HG03159 (cell line): ENCODE measurements around the gene PITPNC1.
"Not testable (repeated sequence)": the region's sequence is repeated elsewhere in the genome, so short reads cannot be mapped to it uniquely, and the experiment has no call there.

Source experiments
- ATAC-seq: cut with Tn5 transposase; IDR thresholded peaks from one replicate; pipeline ENCODE4 v1.9.1; 2021; ENCODE audit warnings: mild to moderate bottlenecking, moderate library complexity; ENCODE audit not compliant: unreplicated experiment

The PITPNC1 gene

DNA sequence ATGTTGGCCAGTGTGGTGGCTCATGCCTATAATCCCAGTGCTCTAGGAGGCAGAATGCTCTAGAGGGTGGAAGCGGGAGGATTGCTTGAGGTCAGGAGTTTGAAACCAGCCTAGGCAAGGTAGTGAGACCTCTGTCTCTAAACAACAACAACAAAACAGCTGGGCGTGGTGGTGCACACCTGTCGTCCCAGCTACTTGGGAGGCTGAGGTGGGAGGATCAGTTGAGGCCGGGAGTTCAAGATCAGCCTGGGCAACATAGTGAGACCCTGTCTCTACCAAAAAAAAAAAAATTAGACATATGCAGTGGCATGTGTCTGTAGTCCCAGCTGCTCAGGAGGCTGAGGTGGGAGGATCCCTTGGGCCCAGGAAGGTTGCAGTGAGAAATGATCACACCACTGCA lies 53.4 kb downstream of the PITPNC1 start:
- ATAC-seq, result not testable (repeated sequence)

DNA sequence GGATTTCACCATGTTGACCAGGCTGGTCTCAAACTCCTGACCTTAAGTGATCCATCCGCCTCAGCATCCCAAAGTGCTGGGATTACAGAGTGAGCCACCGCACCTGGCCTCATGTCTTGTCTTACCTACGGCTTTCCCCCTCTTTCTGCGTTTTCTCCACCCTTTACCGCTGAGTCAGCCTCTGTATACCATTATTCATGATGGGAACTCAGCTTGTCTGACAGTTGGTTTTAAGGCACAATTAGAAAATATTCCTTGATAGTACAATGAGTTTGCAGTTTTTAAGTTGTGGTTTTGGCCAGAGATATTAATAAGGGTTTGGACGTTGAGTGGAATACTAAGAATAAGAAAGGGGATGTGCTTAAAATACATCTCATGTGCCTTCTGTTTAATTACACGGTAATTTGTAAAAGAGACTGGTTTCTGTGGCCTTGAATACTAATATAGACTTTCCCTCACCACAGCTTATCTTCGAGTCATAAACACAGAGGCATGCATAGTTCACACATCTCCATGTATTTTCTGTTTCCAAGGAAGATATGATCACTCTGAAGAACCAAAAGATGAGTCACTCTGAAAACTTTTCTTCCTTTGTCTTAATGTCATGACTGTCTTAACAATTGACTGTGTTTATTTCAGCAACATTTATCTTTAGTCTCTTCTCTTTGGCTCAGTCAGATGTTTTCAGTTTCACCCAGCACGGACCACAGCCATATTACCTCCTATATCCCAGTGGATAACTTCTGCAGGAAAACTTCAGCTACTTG lies 54.4 kb downstream of the PITPNC1 start:
- no peak for ATAC-seq

DNA sequence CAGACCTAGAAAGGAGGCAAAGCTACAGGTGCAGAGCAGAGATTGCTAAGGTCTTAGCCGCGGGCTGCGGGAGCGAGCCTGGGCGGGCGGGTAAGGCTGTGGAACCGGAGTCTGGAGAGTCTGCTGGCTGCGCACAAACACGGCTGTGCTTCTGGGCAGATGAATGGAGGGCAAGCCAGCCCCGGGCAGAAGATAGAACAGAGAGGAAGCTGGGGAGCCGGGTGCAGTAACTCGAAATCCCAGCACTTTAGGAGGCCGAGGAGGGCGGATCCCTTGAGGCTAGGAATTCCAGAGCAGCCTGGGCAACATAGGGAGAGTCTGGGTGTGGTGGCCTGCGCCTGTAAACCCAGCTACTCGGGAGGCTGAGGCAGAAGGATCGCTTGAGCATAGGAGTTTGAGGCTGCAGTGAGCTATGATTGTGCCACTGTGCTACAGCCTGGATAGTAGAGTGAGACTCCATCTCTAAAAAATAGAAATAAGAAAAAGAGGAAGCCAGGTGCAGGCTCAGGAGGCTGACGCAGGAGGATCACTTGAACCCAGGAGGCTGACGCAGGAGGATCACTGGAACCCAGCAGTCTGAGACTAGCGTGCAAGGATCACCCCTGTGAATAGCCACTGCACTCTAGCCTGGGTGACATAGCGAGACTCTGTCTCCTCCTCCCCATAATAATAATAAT lies 56.3 kb downstream of the PITPNC1 start:
- ATAC-seq, result no peak

DNA sequence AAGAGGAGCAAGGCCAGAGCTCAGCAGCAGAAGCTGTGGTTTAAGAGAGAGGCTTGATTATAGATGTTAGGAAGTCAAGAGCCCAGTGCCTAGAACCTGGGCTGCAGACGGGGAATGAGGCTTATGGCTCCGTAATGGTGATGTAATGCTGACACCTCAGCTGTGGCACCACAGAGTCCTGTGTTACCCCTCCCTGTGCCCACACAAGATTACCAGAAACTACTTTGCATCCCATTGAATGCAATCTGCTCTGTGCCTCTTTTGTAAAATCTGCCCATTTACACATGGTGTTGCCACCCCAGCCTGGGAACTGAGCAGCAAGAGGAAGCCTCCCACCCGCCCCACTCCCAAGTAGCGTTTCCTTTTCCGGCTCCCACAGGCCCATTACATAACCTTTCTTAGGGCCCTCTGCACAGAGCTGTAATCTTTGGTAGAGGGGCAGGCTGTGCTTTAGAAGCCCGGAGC lies 57.0 kb downstream of the PITPNC1 start:
- no peak for ATAC-seq

DNA sequence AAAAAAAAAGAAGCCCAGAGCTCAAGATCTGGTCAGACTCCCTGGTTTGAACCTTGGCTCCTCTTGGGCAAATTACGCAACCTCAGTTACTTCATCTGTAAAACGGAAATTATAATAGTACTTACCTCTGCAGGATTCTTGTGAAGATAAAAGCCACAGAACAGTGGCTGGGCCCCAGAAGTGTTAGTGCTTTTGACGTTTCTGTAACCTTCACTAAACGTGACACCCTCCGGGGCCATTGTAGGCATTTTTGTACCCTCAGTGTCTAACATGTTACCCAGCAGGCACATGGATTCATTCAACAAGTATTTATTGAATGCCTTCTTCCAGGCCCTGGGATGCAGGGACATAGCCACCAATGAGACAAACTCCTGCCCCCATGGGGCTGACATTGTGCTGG lies 58.0 kb downstream of the PITPNC1 start:
- no peak for ATAC-seq

DNA sequence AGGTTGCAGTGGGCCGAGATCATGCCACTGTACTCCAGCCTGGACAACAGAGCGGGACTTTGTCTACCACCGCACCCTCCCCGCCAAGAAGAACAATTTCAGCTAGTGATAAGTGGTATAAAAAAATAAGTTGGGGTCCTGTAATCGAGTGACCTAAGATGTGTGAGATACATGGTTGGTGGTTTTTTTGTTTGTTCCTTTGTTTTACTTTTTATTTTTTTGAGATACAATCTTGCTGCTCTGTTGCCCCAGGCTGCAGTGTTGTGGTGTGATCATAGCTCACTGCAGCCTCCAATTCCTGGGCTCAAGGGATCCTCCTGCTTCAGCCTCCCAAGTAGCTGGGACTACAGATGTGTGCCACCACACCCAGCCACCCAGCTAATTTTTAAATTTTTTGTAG lies 58.7 kb downstream of the PITPNC1 start:
- ATAC-seq, result no peak

DNA sequence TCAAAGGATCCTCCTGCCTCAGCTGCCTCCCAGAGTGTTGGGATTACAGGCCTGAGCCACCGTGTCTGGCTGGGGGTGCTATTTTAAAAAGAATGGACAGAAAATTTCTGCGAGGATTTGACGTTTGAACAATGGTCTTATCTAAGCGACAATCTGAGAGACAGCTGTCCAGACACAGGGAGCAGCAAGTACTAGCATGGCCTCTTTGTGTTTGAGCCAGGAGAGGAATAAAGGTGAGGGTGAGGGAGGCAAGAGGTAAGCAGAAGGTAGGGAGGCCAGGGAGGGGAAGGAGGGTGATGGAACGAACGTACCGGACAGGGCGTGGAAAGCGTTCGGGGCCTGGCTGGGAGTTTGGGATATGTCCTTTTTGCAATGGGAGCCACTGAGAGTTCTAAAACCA lies 59.2 kb downstream of the PITPNC1 start:
- ATAC-seq, result no peak

DNA sequence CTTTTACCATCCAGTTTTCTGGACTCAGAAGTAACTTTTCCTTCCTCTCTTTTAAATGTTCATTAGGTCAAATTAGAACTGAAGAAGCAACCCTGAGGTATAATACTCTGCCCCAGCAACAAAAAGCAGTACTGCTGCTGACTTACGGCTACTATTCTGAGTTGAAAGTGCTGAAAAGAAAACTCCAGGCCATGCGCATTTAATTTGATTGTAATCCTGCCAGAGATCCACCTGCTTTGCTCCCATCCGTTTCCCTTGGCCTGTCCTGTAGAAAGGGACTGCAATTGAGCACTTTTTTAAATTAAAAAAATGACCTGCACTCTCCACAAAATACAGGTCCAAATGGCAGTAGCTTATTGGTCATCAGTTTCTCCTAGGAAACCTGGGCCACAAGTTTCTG lies 61.6 kb downstream of the PITPNC1 start:
- ATAC-seq, result no peak

DNA sequence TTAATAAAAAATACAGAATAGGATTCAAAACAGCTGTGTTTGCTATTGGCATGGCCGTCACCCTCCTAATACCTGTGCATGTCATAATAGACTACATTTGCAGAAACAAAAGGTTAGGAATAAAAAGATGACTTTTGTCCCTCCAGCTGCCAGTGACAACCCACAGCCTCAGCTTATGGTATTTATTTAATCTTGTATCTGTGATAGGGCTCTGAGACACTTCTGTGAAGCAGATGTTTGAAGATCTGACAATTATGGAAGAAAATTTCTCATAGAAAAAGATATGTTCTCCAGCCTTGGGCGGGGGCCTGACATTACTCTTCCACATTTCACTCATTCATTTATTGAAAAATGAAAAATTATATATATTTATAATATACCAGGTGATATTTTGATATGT lies 62.2 kb downstream of the PITPNC1 start:
- no peak for ATAC-seq

DNA sequence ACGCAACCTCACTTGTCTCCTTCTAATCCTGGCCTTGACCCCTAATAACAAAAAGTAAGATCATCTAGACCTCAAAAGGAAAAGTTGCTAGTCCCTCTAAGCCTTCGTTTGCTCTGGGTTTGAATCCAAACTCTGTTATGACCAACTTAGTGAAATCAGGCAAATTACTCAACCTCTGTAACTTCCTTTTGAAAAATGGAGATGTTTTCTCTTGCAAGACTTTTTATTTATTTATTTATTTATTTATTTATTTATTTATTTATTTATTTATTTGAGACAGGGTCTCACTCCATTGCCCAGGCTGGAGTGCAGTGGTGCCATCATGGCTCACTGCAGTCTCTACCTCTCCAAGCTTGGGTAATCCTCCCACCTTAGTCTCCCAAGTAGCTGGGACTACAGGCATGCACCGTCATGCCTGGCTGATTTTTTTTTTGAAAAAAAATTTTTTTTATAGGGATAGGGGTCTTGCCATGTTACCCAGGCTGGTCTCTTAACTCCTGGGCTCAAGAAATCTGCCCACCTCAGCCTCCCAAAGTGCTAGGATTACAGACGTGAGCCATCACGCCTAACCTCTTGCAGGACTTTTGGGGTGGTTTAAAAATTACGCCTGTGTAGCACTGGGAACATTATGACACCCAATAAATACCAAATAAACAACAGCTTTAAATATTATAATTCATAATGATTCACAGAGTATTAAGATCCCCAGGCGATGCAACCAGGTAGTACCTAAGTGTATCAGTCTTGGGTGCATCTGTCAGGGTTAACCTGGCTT lies 63.4 kb downstream of the PITPNC1 start:
- no peak for ATAC-seq

DNA sequence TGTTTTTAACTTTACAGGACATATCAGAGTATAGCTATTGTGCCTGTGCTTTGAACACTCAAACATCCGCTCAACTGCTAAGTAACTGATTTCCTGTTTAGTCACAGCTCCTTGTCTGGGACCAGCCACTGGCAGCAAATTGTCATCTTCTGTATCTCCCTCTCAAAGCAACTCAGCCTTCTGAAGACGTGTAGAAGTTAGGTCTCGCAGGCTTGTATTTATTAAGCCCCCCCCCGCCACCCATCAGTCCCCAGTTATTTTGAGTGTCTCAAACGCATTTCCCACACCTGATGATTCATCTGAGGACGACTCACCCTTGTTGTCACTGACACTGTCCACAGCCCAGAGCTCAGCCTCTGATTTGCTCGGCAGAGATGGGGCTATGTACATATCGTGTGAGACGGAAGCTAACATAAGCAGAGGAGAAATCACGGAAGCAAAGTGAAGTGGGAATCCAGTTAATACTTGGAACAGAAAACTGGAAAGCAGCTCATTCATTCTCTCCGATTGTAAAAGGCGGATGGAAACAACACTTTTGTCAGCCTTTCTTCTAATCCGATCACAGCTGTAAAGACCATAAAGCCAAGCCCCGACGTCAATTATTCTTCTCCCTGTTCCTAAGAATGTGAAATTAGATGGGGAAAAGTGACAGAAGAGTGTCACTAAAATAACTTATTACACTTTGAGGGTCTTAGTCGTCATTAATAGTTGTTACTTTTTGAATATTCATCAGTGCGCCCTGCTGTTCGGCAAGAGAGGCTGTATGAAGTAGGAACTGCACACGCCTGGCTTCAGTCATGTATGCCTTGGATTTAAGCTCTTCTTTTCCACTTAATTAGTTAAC lies 64.2 kb downstream of the PITPNC1 start:
- no peak for ATAC-seq

DNA sequence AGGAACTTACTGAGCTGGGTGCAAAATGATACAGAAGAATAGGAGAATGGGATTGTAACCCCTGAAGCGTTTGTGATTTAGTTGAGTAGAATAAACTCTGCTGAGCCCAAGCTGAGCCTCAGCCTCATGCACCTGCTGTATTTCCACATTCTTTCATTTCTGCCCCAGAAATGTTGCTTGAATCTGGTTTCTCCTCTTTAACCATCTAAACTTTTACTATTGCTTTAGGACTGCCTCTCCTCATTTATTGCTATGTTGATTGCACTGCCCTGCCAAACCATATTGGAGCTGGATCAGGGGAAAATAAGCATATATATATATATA lies 64.8 kb downstream of the PITPNC1 start:
- ATAC-seq, result no peak

DNA sequence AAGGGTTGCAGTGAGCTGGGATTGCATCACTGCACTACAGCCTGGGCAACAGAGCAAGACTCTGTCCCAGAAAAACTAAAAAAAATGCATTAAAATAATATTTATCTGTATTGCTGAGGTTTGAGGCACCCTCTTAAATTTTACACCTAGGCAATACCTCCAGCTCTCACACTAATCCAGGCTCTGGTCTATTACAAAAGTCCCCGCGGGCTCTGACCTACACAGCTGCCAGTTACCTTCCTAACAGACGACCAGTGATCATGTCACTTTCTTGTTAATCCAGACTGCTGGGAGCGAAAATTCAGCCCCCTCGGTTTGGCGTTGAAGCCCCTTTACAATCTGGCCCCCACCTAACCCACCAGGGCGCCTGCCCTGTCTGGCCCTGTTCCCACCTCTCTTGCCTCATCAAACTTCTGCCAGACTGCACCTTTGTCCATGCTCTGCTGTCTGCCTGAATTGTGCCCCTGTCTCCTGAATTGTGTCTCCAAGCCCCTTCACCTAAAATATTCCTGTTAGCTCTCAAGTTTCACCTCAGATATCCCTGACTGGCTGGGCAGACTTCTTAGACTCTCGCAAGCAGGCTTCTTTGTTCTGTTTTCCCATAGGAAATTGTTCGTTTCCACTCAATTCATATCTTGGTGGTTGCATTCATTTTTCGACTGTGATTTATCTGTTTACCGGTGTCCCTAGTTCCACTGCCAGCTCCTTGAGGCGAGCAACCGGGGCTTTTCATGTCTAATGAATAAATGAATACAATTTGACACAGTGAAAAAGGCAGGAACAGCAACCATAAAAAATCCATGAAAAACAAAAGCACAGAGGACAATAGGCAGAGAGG lies 65.9 kb downstream of the PITPNC1 start:
- no peak for ATAC-seq

DNA sequence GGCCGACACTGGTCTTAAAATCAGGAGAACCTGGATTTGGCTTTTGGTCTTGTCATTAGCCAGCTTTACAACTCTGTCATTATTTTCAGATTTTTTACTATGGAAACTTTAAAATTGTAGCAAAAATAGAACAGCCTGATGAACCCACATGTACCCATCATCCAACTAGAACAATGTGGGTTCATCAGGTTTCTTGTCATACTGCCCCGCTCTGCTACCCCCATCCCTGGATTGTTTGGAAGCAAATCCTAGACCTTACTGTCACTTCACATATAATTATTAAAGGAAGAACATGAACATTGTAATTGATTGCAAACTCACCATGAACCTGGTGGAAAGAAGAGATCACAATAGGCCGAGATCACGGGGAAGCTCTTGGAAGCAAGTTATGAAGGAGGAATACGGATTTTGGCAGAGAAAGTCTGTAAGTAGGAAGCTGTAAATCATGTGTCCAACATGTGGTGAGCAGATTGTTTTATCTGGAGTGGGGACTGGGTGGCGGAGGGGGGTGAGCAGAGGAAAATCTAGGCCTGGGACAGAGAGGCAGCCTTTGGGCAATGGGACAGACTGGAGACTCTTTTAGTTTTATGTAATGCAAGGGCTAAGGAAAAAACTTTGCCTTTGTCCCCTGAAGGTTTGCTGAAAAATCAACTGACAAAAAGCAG lies 67.0 kb downstream of the PITPNC1 start:
- no peak for ATAC-seq

DNA sequence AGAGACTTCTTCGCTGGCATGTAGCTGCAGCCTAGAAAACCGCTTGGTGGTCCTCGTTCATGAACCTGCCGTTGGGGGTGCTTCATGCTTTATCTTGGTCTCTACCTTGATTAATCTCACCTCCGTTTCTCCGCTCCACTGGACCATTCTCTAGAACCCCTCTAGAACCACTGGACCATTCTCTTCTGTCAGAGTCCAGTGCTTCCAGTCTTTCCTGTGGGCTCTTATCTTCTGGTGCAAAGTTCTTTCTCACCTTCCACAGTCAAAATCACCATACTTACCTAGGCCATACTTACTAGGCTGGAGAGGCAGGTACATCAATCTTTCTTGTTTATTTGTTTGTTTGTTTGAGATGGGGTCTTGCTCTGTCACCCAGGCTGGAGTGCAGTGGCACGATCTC lies 71.4 kb downstream of the PITPNC1 start:
- ATAC-seq, result no peak

DNA sequence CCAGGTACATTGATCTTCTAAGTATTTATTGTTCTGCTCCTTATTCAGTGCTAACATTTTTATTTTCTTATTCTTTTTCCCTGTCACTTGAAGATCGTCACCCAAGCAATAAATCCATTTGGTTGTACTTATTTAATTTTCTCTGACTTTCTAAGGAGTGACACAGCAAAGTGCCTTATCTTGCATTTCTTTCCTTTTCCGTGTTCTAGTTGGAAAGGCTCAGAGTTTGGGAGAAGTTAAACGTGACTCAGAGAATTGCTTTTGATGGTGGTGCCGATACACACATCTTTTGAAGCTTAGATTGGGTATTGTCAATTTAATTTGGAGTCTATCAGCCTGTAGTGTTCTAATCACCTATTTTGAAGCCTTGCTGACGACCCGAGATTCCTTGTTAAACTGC lies 72.0 kb downstream of the PITPNC1 start:
- ATAC-seq, result no peak

DNA sequence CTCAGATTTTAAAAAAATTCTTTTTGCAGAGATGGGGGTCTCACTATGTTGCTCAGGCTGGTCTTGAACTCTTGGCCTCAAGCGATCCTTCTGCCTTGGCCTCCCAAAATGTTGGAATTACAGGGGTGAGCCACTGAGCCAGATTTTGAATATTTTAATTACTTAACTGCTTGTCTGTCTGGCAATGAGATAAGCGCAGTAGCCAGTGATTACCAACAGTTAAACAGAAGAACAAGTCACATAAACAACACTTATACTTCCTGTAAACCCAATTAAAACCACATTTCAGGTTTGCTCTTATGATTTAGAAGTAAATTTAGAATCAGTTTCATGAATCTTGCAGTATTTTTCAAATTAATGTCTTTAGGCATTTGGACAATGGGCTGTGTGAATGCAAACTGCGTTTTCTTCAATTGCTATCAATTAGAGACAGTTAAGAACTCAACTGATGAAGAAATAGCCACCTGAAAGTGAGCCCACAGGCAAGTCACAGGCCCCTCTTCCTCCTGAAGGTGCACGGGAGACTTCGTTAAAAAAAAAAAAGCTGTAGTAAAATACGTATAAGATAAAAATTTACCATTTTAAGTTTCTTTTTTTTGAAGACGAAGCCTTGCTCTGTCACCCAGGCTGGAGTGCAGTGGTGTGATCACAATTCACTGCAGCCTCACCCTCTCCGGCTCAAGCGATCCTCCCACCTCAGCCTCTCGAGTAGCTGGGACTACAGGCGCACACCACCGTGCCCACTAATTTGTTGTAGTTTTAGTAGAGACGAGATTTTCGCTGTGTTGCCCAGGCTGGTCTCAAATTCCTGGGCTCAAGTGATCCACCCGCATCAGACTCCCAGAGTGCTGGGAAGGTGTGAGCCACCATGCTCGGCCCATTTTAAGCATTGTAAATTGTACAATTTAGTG lies 73.0 kb downstream of the PITPNC1 start:
- no peak for ATAC-seq

DNA sequence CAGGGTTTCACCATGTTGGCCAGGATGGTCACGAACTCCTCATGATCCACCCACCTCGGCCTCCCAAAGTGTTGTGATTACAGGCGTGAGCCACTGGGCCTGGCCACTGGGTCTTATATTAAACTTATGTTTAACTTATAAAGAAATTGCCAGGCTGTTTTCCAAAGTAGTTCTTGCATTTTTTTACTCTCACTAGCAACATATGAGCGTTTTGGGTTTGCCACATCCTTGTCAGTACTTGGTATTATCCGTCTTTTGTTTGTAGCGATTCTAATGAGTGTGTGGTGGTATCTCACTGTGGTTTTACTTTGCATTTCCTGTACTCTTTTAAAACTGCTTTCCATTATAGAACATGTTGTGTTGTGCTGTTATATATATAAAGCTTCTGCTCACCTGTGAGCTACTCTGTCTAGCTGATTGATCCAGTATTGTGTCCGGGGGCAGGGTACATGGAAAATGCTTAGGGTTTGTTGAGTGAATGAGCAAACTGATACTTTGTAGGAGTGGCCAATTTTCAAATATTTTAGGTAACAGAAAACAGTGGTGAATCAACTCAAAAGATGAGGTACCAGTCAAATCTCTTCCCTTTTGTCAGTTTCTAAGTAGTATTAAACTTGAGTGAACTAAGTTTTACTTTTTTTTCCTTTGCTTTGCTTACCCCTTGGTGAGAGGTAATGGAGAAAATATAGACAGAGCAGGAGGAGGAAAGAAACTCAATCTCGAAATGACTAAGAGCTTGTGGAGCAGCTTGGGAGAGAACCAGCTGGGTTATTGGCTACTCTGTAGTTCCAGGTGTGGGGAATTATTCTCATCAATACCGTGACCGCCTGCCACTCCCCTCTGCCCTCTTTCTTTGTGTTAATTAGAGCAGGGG lies 75.8 kb downstream of the PITPNC1 start:
- ATAC-seq, result no peak
